Limb (tissue), 2 donors: ENCODE data around the gene LITAFD.
"Not testable (repeated sequence)": the region's sequence is repeated elsewhere in the genome, so short reads cannot be mapped to it uniquely, and the experiment has no call there.

Experiments used
- DNase-seq, 2 donors: peaks; one replicate each; pipeline ENCODE4 v3.0.0-alpha.2; 2016; ENCODE audit errors: extremely low spot score in 2 of 2

LITAFD gene

GRCh38 chr16:8882041-8882617 lies at the start of gene LITAFD:
LITAFD (plus strand) TSS chr16:8882351; CDS start chr16:8884356, 2,005 bp downstream.
- DNase-seq = no peak

GRCh38 chr16:8832717-8833105 lies 49.4 kb upstream of the LITAFD start:
- no peak for DNase-seq

DNA sequence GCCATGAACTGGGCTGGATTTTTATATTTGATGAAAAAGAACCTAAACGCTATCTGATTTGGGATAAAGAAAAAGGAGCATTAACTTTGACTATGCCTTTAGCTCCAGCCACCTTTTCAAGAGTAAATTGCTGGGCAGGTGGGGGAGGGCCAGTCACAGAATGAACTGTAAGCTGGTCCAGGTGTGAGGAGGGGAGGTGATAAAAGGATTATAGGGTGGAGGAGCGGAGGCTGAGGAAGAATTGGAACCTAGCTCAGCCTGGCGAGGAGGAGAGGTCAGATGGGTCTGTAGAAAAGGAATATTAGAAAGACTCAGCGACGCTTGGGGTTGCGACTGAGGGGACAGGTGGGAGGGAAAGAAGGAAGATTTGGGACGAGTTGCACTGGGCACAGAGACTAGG lies 45.4 kb upstream of the LITAFD start:
- not testable (repeated sequence) for DNase-seq

GRCh38 chr16:8837594-8837993 lies 44.6 kb upstream of the LITAFD start:
- DNase-seq = not testable (repeated sequence)

DNA sequence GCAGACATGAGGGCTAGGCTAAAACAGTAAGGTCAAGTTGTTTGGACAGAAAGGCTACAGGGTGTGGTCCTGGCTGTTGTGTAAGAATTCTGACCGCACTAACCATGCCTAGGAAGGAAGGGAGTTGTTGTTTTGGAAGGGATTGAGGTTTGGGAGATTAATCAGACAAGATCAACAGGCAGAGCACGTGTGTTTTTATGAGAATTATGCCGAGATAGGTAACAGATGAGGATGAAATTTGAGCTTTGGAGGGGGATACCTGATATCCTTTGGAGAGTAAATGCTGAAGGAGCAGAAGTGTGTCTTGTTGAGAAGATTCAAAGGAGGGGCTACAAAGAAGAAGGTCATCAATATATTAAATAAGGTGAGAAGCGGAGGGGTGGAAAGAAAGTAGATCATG lies 40.1 kb upstream of the LITAFD start:
- DNase-seq = not testable (repeated sequence)

DNA sequence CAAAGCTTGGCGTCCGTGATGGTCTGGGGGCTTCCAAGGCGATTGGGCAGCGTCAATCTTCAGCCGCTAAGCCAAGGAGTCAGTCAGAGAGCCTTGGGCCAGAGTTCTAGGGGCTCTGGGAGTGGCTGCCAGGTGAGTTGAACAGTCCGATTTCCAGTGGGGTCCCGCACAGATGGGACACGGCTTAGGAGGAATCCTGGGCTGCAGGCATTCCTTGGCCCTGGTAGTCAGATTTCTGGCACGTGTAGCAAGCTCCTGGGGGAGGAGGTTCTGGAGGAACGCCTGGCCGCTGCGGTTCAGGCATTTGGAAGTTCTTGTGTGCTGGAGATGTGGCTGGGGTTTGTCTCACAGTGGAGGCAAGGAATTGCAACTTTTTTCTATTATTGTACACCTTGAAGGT lies 38.9 kb upstream of the LITAFD start:
- not testable (repeated sequence) for DNase-seq

DNA sequence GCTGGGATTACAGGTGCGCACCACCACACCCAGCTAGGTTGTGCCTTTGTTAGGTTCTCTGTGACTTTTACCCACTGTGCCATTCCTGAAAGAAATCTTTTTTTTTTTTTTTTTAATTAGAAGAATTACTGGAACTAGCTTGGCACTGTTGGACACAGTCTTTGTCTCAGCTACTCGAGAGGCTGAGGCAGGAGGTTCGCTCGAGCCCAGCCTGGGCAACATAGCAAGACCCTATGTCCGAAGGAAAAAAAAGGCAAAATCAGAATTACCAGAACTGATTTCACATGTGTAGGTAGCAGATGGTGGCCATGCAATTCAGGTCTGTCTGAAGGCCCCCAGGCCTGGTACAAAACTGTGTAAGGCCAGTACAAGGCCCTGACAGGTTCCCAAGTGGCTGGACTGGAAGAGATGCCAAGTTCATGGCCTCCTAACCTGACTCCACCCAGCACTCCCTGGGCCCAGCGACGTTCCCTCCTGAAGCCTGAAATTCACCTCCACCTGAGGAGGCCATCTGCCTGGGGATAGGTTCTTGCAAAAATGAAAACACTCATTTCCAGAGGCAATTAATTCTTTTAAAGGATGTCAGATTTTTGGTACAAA lies 36.4 kb upstream of the LITAFD start:
- peak in 1 of 2 donors; percentile 10 for DNase-seq

DNA sequence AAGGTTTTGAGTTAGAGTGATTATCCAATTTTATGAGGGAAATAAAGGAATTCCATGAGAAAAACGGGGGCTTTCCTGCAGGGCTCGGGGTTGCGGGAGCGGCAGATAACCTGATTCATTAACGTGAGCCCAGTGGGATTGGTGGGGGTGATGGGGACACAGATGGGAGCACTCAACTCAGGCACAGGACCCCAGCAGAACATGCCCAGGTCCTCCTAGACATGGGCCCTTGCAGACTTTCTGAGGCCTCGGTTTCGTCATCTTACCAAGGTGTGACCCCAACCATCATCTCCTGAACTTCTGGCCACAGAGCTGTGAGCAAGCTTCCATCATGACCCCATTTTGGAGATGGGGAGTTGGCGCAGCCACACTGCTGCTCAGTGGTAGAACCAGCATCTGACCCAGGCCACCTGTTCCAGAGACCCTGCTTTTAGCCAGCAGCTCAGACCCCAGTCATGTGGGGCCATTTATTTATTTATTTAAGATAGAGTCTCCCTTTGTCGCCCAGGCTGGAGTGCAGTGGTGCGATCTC lies 35.7 kb upstream of the LITAFD start:
- DNase-seq = peak in 1 of 2 donors; percentile 13

- DNase-seq = peak in 1 of 2 donors; percentile 21
Measured at GRCh38 chr16:8847145-8847544, 35.0 kb upstream of the LITAFD start.

GRCh38 chr16:8847623-8848022 lies 34.5 kb upstream of the LITAFD start:
- peak in 1 of 2 donors; percentile 28 for DNase-seq

DNA sequence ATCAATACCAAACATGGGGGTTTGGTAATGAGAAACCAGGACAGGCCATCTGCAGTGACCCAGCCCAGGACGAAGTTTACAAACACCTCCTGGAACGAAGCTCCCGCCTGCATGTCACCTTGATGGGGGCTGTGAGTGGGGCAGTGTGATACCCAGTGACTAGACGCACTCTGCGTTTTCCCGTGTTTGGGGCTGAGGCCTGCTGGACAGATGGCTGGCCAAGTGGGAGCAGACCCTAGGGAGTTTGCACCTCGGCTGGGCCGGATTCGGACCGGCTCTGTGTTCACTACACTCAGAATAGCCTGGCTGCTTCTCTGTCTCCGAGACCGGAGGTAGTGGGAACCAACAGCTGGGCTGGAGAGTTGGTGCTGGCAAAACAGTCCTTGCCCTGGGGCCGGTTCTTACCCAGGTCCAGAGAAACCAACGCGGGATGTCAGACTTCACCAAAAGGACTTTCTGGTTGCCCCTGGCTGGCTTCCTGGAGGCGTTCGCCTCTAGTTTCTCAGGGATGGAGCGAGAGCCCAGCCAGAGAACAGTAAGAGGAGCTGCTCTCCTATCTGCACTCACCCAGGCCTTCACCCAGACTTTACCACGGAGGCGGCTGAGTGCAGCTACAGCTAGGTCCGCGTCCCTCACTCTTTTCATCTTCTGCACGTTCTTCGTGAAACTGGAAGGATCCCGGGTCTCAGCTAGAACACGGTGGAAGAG lies 33.8 kb upstream of the LITAFD start:
- DNase-seq = peak in 1 of 2 donors; percentile 19

- peak in 1 of 2 donors; percentile 23 for DNase-seq
Measured at GRCh38 chr16:8848939-8849391, 33.2 kb upstream of the LITAFD start.

DNA sequence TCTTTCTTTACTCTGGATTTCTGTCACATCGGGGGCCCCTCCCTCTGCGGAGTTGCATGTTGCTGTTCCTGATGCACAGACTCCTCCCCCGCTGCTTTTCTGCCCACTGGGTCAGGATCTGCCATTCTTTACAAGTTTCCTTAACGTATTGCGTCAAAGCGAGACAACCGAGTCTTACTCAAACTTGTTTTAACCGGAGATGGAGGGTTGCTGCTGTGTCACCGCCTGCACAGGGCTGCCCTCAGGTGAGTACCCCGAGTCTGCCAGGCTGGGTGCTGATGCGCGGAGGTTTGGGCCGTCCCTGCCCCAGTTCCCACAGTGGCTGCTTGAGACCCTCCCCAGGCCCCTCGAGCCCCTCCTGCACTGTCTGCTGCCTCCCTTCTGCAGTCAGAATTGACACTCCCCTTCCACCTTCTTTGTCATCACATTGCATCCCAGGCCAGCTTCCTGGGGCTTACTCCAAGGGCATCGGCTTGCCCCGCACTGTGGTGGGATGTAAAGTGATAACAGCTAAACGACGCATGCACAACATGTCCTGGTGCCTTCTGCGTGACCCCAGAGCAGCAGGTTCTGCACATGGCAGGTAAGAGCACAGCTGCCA lies 32.6 kb upstream of the LITAFD start:
- DNase-seq = peak in 1 of 2 donors; percentile 16

GRCh38 chr16:8850279-8850885 lies 31.8 kb upstream of the LITAFD start:
- peak in 1 of 2 donors; percentile 33 for DNase-seq

DNA sequence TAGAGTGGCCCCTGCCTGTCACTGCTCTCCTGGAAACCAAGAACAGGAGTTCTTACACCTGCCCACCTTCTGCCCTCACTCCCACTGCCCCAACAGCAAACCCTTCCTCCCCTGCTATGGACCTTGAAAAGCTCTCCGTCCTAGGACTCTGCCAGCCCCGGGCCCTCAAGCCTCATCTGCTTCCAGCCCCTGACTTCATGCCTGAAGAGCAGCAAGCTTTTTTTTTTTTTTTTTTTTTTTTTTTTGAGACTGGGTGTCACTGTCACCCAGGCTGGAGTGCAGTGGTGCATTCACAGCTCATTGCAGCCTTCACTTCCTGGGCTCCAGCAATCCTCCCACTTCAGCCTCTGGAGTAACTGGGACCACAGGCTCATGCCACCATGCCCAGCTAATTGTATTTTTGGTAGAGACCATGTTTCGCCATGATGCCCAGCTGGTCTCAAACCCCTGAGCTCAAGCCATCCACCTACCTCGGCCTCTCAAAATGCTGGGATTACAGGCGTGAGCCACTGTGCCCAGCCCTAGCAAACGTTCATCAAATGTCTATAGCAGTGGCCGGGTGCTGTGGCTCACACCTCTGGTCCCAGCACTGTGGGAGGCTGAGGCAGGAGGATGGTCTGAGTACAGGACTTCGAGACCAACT lies 30.3 kb upstream of the LITAFD start:
- DNase-seq = no peak

GRCh38 chr16:8852534-8852933 lies 29.6 kb upstream of the LITAFD start:
- no peak for DNase-seq

- DNase-seq = no peak
Measured at GRCh38 chr16:8853150-8853549, 29.0 kb upstream of the LITAFD start.

DNA sequence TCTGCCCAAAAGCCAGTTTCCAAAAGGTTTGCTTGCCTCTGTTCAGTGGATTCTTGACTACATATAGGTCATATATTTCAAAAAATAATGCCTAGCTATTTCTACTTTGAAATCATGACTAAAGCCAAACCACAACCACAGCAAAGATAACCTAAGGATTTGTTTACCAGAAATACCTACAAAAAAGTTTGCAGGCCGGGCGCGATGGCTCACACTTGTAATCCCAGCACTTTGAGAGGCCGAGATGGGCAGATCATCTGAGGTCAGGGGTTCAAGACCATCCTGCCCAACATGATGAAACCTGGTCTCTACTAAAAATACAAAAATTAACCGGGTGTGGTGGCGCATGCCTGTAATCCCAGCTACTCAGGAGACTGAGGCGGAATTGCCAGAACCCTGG lies 28.5 kb upstream of the LITAFD start:
- DNase-seq = no peak

DNA sequence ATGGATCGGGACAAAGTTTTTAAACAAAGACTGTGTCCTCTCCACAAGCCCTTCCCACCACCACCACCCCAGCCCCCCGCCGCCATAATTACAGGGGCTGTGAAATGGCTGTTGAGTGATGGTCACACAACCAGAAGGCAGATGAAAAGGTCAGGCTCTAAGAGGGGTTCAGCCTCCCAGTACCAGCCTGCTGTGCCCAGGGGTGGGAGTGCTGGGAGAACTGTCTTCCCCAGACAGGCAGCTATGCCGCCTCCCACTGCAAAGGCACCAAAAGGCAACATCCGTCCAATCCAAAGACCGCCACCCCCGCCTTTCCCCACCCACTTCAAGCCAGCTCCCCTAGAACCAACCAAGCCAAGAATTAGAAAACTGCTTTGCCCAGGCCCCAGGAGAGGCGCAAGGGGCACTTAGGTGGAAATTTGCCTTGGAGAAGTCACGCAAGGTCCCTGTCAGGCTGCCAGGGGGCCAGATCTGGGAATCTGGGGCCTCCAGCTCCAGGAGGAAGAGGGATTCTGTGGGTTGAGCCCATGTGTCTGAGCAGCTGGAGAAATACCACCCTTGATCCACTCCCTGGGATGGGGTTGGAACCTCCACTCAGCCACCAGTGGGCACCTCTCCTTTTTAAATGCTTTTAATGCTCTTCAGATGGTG lies 27.7 kb upstream of the LITAFD start:
- no peak for DNase-seq

DNA sequence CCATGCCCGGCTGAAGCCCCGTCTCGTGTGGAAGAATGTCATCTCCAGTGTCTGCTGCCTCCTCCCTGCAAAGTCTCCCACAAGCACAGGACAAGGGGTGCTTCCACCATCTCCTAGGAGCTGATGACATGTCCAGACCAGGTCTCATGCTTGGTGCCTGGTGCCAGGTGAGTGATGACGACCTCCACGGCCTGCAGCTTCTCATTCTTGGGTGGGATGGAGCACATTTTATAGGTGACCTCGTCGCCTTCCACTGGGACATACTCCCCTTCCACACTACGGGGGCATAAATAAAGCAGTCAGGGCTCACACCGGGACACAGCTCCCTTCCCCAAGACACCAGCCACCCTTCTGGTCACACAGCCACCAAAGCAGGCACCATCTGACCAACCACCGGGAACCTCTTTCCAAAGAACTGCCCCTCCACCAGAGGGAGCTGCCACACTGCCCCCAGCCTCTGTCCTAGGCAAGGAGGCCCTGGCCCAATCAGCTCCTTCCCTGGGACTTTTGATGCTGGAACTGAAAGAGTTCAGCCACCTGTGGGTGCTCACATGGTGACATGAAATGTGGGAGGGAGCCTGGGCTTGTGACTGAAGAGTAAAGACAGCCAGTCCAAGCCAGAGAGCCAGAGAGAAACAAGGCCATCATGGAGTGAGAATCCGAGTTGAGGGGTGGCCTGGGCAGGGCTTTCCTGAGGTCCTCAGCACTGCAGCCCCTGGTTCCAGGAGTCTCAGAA lies 26.9 kb upstream of the LITAFD start:
- DNase-seq = no peak
